Measurements from ENCODE around the gene PGAP3.

PGAP3 gene

GRCh38 chr17:39669897-39670735 lies 17.7 kb downstream of the PGAP3 start:
- DNase-seq, result no peak

GRCh38 chr17:39667945-39668924 lies 19.6 kb downstream of the PGAP3 start, which contains the start of gene PNMT:
PNMT (plus strand) TSS chr17:39668453; CDS start chr17:39668476, 23 bp downstream.
- DNase-seq, result peak; percentile 20

- no peak for DNase-seq
These were observed 20.5 kb downstream of the PGAP3 start for GRCh38 chr17:39667262-39667944.

GRCh38 chr17:39666601-39667261 lies 21.1 kb downstream of the PGAP3 start:
- DNase-seq, result no peak

- DNase-seq, result no peak
These were observed 21.6 kb downstream of the PGAP3 start for GRCh38 chr17:39666231-39666600.

- DNase-seq, result no peak
These were observed 22.1 kb downstream of the PGAP3 start for GRCh38 chr17:39665642-39666224.

- DNase-seq, result no peak
These were observed 23.0 kb downstream of the PGAP3 start, which contains the start of gene TCAP for GRCh38 chr17:39664581-39665561. TCAP (plus strand) TSS chr17:39665349; CDS start chr17:39665360, 11 bp downstream.

GRCh38 chr17:39663688-39664580 lies 23.9 kb downstream of the PGAP3 start:
- DNase-seq, result peak; percentile 64

- DNase-seq, result no peak
These were observed 24.5 kb downstream of the PGAP3 start for GRCh38 chr17:39663340-39663687.

GRCh38 chr17:39662551-39663339 lies 25.1 kb downstream of the PGAP3 start:
- DNase-seq, result no peak

GRCh38 chr17:39661744-39662541 lies 25.9 kb downstream of the PGAP3 start:
- DNase-seq, result no peak

- no peak for DNase-seq
These were observed 27.2 kb downstream of the PGAP3 start for GRCh38 chr17:39660397-39661385.

GRCh38 chr17:39660011-39660360 lies 27.9 kb downstream of the PGAP3 start:
- no peak for DNase-seq

- no peak for DNase-seq
These were observed 28.4 kb downstream of the PGAP3 start for GRCh38 chr17:39659279-39660010.

GRCh38 chr17:39658760-39659159 lies 29.1 kb downstream of the PGAP3 start:
- no peak for DNase-seq

- no peak for DNase-seq
These were observed 29.5 kb downstream of the PGAP3 start for GRCh38 chr17:39658346-39658745.

Measured in NCI-H226 (cell line).